HG03558 (cell line): Measurements from ENCODE around the gene ZNF423.
"Not testable (repeated sequence)": the region's sequence is repeated elsewhere in the genome, so short reads cannot be mapped to it uniquely, and the experiment has no call there.

ENCODE experiments used
- ATAC-seq: cut with Tn5 transposase; IDR thresholded peaks from one replicate; pipeline ENCODE4 v1.9.1; 2021; ENCODE audit warnings: moderate number of reproducible peaks; ENCODE audit not compliant: unreplicated experiment; ENCODE audit errors: extremely low read depth

Gene ZNF423

GRCh38 chr16:49578435-49579024 lies 277.4 kb downstream of the ZNF423 start:
- ATAC-seq = no peak

DNA sequence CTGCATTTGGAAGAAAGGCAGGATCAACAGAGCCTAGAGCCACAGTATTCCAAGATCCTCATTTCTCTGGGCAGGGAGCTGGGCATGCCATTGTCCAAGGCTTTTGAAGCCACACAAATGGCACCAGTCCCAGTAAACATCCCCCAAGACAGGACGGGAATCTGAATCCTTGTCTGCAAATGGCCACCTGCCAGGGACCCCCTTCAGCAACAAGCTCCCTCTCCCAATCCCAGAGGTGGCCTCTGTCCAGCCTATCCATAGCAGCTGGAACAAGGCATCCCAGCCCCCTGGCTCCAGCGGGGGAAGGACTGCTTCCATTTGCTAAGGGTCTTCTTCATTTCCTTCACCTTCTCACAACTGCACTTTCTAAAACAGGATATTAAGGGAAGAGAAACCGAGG lies 277.9 kb downstream of the ZNF423 start:
- no peak for ATAC-seq

DNA sequence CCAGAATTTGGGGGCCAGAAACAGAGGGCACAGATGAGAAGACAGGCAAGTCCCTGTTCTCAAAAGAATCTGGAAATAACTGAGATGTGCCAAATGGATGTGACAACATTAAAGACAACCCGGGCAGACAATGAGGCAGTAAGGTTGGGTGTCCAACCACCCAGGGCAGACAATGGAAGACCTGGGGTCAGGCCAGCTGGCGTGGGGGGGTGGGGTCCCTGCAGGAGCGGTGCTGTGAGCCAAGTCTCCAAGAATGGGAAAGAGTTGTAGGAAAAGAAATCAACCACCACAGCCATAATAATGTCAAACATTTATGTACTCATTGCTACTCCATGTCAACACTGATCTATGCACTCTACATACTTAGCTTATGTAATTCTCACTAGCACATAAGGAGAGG lies 279.0 kb downstream of the ZNF423 start:
- ATAC-seq = no peak

DNA sequence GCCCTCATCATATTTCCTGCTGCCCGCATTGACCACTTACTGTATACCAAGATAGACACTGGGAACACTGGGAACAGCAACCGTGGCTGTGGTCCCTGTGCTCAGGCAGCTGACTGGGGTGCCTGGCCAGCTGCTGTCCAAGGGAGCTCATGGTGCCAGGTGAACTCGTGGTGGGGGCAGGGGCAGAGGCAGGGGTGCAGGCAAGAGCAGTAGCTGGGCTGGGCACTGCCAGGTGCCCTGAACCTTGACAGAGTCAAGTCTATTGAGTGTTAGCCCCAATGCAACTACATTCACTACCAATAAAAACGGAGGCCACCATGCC lies 279.8 kb downstream of the ZNF423 start:
- no peak for ATAC-seq

DNA sequence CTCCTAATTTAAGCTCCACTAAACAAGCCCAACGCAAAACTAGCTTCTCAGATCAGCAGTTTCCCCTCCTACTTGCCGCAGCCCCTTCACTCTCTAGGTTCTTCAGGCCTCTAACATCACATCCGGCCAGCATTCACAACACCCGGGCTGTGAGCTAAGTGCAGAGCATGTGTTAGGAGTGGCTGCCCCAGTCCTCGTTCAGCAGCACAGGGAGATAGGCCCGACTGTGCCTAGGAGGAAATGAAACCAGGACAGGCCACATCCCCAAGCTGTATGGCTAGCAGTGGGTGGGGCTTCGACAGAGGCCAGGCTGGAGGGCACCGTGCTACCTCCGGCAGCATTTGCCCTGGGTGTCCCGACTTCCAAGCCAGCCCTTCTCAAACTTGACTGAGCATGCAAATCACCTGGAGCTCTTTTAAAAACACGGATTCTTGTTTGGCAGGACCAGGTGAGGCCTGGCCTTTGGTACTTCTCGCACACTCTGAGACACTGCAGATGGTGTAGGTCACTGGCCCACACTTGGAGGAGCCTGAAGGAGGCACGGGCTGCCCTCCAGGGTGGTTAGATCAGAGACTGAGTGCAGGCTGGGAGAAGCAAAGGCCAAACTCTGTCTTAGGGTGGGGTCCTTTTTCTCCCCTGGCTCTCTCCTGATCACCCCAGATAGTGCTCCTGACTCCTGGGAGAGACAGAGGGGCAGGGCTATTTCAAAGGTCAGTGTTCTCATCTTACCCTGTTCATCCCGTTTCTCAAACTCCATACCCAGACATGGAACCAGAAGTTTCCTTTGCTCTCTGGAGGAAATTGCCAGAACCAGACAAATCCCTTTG lies 280.4 kb downstream of the ZNF423 start:
- ATAC-seq = peak; percentile 96

- no peak for ATAC-seq
Measured at GRCh38 chr16:49574826-49575225, 281.1 kb downstream of the ZNF423 start.

DNA sequence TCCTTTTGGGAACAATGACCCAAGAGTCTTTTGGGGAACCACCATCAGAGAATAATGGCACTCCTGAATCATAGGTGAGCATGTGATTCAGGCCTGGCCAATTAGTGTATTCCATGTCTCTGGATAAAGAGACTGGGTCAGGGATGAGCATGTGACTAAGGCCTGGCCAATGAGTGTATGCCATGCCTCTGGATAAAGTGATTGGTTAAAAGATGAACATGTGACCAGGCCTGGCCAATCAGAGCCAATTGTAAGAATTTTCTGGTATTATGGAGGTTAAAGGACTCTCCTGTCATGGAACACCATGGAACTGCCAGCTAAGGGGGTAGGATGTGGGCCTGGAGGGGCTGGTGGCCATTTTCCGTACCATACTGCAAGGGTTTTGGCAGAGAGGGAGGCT lies 288.0 kb downstream of the ZNF423 start:
- no peak for ATAC-seq

DNA sequence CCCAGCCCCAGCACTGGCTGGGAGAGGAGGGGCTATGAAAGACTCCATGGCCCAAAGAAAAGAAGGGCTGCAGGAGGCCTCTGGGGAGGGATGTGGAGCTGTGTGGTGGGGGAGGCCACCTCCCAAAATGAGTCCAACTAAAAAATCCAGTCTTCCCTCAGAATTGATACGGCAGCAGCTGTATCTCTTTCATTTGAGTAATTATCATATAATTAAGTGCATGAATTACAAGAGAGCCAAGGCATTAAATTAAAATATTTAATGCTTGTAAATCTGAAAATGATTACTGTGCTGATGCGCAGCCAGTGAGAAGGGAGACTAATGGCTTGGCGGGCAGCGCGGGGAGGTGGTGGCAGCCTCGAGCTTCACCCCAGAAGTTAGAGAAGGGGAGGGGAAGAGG lies 289.5 kb downstream of the ZNF423 start:
- no peak for ATAC-seq

DNA sequence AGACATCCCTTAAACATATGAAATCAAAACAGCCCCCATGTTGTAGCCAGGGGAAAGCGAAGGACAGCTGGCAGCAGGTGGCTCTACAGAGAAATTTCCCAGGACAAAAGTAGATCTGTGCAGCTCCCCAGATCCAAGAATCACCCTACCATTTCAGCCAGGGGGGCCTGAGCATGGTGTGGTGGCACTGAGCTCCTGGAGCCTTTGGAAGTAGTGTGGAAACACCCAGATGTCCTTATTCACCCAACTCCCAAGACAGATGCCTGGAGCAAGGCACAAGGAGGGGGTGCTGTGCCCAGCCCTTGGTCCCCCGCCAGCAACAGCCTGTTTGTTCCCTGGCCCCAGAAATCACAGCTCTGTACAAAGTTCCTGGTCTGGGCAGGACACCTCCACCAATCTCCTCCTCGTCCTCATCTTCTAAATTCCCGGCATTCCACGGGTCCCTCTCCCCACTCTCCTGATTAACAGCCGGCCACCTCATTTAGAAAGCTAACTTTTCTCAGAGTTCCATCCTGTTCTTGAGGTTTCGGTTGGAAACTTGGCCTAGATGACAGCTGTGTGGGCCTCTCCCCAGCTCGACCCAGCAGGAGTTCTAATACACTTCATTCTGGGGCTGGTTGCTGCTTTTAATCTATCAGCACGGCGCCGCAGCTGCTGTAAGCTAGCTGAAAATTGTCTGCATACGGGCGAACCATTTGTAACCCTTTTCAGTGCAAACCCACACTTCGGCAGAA lies 291.2 kb downstream of the ZNF423 start:
- ATAC-seq = no peak

GRCh38 chr16:49563666-49564065 lies 292.2 kb downstream of the ZNF423 start:
- ATAC-seq = no peak

DNA sequence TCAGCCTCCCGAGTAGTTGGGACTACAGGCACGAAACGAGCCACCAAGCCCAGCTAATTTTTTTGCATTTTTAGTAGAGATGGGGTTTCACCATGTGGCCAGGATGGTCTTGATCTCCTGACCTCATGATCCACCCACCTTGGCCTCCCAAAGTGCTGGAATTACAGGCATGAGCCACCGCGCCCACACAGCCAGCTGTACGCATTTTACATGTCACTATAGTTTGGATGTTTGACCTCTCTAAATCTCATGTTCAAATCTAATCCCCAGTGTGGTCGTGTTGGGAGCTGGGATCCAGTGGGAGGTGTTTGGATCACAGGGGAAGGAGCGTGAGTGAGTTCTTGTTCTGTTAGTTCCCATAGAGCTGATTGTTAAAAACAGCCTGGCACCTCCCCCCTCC lies 293.0 kb downstream of the ZNF423 start:
- not testable (repeated sequence) for ATAC-seq

DNA sequence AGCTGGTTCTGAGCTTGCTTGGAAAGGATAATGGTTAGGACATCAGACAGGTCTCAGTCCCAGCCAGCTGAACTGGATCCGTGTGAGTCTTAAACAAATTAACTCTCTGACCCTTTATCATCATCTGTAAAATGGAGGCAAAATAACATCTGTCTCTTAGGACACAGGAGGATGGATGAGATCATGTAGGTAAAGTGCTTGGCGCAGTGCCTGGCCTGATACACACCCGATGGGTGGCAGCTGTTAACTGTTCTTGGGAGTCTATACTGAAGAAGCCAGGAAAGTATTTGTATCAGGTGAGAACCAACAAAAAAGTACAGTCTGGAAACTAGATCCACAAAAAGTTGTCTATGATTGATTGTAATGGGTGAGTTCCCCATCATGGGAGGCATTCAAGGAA lies 293.7 kb downstream of the ZNF423 start:
- no peak for ATAC-seq

DNA sequence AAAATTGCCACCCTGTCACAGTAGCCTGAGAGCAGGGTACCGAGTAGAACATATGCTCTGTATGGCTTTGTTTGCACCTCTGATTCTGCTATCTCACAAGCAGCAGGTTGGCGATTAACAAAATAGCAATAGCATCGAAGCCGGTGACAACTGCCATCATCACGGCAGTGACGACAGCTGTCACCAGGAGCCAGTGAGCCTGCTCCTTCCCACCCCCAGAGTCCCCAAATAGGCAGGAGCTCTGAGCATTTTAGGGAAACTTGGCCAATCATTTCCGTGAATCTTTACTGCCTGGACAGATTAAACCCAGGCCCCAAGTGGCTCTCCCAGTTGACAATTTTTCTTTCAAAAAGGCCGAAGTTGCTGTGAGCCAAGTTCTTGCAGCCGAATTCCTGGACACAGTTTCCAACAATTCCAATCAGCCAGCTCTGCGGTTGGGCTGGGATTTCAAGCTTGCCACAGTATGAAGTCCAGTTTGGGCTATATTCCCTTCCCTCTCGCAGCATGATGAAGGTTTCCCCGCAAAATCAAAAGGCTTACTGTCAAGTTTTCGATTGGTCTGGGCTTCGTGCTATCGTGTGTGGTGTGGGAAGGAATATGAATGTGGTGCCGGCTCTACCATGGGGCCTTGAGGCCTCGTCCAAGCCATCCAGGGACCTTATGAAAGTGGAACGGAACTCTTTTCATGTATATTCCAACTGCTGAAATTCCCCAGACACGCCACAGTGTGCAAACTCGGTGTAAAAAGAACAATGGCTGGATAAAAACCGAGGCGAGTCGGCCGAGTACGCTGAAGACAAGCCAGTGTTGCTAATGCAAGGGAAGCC lies 295.7 kb downstream of the ZNF423 start:
- ATAC-seq = no peak

DNA sequence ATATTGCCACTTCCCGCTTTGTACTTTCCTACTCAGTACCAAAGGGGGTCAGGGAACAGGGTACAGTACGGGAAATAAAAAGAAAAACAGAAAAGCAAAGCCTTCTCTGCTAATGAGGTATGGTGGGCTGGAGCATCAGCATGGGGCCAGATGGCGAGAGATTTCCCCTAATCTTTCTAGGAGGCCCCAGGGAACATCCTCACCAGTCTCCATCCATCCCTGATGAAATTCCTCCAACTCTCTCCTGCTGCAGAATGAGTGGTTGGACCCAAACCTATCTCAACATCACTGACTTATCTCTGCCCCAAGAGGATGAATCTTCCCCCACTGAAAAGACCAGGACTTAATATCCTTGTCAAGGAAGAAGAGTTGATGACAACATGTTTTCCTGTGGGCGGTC lies 296.7 kb downstream of the ZNF423 start:
- ATAC-seq = no peak

DNA sequence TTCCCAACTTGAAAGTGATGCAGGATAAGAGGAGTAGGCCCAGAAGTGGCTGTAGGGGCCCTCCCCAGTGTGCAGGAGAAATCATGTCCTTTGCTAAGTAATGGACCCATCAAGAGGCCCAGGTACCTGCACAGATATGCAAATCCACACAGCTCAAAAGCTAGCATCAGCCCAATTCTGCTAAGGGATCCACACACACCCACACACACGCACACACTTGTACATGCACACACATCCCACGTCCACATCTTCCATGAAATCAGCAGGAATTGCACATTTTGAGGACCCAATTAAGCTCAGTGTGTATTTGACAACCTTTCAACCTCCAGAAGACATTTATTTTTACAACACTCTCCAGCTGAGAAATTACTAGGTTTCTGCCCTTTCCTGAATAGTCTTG lies 297.5 kb downstream of the ZNF423 start:
- ATAC-seq = no peak

GRCh38 chr16:49556606-49557446 lies 299.1 kb downstream of the ZNF423 start:
- ATAC-seq = no peak

DNA sequence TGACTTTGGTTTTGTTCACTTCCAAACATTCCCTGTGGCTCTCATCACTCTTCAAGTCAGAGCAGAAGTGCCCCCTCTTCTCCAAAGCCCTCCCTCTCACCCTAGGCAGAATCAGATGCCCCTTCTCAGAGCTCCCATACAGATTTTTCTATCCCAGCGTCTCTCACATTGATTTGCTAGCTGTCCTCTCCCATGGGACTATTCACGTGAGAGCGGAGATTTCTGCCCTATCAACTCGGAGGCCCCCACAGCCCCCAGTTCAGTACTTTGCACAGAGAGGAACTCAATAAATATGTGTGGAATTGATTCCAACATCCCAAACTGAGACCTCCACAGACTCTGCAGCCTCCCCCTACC lies 299.7 kb downstream of the ZNF423 start:
- no peak for ATAC-seq

DNA sequence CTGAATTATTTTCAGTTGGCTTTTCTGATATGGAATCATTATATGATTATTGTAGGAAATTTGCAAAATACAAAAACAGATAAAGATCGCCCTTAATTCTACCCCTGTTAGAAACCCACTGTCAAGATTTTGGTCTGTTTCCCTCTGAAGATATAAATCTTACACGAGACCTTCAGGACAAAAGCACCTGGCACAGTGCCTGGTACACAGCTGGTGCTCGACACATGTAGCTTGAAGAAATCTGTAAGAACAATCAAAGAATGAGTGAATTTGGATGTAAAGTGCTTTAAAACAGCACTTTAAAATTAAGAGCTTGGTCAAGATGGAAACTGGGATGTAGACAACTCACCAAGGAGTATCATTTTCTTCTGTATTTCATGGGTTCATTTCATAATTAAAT lies 301.2 kb downstream of the ZNF423 start:
- ATAC-seq = no peak

- ATAC-seq = no peak
Measured at GRCh38 chr16:49552313-49552928, 303.5 kb downstream of the ZNF423 start.
